ENCODE data around the gene ARHGAP5.
A peak's percentile ranks its signal among the peaks of the same experiment; 100 is the strongest.

Gene ARHGAP5

GRCh38 chr14:32200368-32201192, 123.5 kb downstream of the ARHGAP5 start:
- Histone ChIP-seq H3K4me1 (ENCODE audit: control insufficient read depth, insufficient read depth, low read length) (no peaks in the 10 kb centered on the region), H3K9ac (ENCODE audit: low read depth, low read length) (no peak overlapping the region), H3K27me3 (ENCODE audit: control insufficient read depth, insufficient read depth, low read length) (peaks cover 3% of the 10 kb centered on the region), H3K36me3 (ENCODE audit: control insufficient read depth, insufficient read depth, low read length) (no peaks in the 10 kb centered on the region), H3K9me3 (ENCODE audit: control insufficient read depth, insufficient read depth, low read length) (no peaks in the 10 kb centered on the region), H3K4me3 (ENCODE audit: low read depth, low read length) (peak overlapping the region; percentile 94)

DNA sequence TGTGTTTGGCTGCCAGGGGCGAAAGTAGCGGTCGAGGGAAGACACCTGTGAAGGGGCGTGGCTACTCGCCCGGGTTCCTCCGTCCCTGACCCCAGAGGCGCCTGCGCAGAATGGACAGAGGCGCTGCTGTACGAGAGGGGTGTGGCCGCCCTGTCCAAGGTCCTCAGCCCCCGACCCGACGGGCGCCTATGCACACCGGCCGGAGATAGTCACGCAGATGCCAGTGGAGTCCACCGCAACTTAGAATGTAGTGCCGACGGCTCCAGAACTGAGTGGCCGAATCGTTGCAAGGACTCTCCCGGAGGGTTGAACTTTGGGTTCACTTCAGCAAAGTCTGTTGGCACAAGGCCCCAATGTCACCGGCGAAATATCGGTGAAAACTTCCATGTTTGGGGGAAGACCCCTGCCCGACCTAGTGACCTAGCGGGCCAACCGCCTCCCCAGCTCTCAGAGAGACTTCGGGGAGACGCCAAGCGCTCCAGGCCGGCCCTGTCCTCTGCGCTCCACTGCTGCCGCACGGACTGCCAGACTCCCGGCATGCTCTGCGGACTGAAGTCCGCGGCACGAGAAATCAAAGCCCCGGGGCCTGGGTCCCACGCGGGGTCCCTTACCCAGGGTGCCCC, 124.2 kb downstream of the ARHGAP5 start:
- Histone ChIP-seq H3K9ac (ENCODE audit: low read depth, low read length) (peak overlapping the region; percentile 18), H3K4me3 (ENCODE audit: low read depth, low read length) (peak overlapping the region; percentile 94), H3K9me3 (ENCODE audit: control insufficient read depth, insufficient read depth, low read length) (no peaks in the 10 kb centered on the region), H3K36me3 (ENCODE audit: control insufficient read depth, insufficient read depth, low read length) (no peaks in the 10 kb centered on the region), H3K4me1 (ENCODE audit: control insufficient read depth, insufficient read depth, low read length) (no peaks in the 10 kb centered on the region), H3K27me3 (ENCODE audit: control insufficient read depth, insufficient read depth, low read length) (peaks cover 3% of the 10 kb centered on the region)

DNA sequence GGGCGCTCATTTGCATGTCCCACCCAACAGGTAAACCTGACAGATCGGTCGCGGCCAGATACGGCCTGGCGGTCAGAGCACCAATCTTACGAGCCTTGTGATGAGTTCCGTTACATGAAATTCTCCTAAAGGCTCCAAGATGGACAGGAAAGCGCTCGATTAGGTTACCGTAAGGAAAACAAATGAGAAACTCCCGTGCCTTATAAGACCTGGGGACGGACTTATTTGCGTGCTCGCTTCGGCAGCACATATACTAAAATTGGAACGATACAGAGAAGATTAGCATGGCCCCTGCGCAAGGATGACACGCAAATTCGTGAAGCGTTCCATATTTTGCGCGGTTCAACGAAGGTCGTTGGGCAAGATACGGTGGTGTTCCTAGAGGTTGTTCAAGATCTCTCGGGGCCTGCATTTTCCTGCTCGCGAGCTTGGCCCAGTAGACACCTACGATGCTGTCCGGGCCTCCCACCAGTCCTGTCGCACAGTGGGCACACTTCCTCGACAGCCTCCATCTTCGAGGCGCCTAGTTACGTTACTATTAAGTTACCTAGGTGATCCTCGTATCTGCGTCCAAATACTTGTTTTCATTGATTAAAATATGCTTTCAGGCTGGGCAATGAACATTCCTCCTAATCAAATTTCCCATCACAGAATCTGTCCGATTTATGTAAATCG, 124.8 kb downstream of the ARHGAP5 start, which contains the start of gene RNU6-7:
TSS of gene RNU6-7 (plus strand) at position 230 of the 675 bp plus-strand sequence.
- H3K27me3 ChIP-seq (ENCODE audit: control insufficient read depth, insufficient read depth, low read length): peaks cover 3% of the 10 kb centered on the region
- H3K36me3 ChIP-seq (ENCODE audit: control insufficient read depth, insufficient read depth, low read length): no peaks in the 10 kb centered on the region
- no peaks in the 10 kb centered on the region for H3K9me3 ChIP-seq (ENCODE audit: control insufficient read depth, insufficient read depth, low read length)
- peak within 1 kb of the TSS; percentile 18 for H3K9ac ChIP-seq (ENCODE audit: low read depth, low read length)
- peak within 1 kb of the TSS; percentile 94 for H3K4me3 ChIP-seq (ENCODE audit: low read depth, low read length)
- H3K4me1 ChIP-seq (ENCODE audit: control insufficient read depth, insufficient read depth, low read length): no peaks in the 10 kb centered on the region

DNA sequence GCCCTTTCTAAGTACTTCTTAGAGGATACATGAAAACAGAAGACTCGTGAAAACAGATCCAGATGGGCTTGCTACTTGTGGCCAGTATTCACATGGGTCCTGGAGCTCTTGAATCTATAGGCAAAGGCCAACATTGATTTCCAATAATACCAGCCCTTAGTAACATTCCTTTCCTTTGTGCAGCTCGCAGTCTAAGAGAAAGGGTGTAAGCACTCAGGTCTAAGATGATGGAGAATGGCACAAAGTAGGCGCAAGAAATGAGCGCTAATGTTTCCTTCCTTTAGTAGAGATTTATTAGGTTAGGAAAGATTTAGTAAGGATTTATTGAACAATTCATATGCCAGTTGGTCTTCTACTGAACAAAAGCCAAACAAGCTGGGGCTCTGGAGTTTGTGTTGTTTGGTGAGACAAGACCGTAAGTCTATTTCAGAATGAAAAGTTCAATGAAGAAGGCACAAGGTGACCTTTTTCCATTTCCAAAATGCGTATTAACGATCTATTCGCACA, 125.4 kb downstream of the ARHGAP5 start:
- Histone ChIP-seq H3K9me3 (ENCODE audit: control insufficient read depth, insufficient read depth, low read length) (no peaks in the 10 kb centered on the region), H3K4me1 (ENCODE audit: control insufficient read depth, insufficient read depth, low read length) (no peaks in the 10 kb centered on the region), H3K27me3 (ENCODE audit: control insufficient read depth, insufficient read depth, low read length) (peaks cover 3% of the 10 kb centered on the region), H3K9ac (ENCODE audit: low read depth, low read length) (no peak overlapping the region), H3K4me3 (ENCODE audit: low read depth, low read length) (peak overlapping the region; percentile 94), H3K36me3 (ENCODE audit: control insufficient read depth, insufficient read depth, low read length) (no peaks in the 10 kb centered on the region)

DNA sequence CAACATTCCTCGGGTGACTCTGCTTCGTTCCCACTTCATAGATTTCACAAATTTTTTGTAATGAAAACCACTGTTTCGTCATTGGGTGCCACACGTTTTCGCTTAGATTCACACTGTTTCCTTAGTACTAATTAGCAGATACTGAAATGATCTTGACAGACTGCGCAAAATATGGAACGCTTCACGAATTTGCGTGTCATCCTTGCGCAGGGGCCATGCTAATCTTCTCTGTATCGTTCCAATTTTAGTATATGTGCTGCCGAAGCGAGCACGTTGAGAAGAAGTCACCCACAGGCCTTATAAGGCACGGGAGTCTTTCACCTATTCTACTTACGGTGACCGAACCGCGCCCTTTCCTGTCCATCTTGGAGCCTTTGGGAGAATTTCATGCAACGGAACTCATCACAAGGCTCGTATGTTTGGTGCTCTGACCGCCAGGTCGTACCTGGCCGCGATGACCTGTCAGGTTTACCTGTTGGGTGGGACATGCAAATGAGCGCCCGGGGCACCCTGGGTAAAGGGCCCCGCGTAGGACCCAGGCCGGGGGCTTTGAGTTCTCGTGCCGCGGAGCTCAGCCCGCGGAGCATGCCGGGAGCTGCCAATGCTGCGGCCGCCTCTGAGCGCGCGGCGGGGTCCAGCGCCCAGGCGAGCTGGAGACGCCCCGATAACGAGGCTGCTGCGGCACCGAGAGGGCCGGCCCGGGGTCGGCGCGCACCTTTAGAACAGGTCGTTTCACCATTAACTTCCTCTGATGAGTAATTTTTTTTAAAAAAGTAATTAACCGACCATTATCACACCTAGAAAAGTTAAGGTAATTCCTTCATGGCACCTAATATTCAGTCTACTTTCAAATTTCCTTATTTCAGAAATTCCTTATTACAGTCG, 126.1 kb downstream of the ARHGAP5 start, which contains the start of gene RNU6-8:
TSS of gene RNU6-8 (minus strand) at position 272 of the 885 bp plus-strand sequence.
- peaks cover 3% of the 10 kb centered on the region for H3K27me3 ChIP-seq (ENCODE audit: control insufficient read depth, insufficient read depth, low read length)
- peak within 1 kb of the TSS; percentile 94 for H3K4me3 ChIP-seq (ENCODE audit: low read depth, low read length)
- H3K4me1 ChIP-seq (ENCODE audit: control insufficient read depth, insufficient read depth, low read length): no peaks in the 10 kb centered on the region
- peak within 1 kb of the TSS; percentile 92 for H3K9ac ChIP-seq (ENCODE audit: low read depth, low read length)
- H3K36me3 ChIP-seq (ENCODE audit: control insufficient read depth, insufficient read depth, low read length): no peaks in the 10 kb centered on the region
- H3K9me3 ChIP-seq (ENCODE audit: control insufficient read depth, insufficient read depth, low read length): no peaks in the 10 kb centered on the region

DNA sequence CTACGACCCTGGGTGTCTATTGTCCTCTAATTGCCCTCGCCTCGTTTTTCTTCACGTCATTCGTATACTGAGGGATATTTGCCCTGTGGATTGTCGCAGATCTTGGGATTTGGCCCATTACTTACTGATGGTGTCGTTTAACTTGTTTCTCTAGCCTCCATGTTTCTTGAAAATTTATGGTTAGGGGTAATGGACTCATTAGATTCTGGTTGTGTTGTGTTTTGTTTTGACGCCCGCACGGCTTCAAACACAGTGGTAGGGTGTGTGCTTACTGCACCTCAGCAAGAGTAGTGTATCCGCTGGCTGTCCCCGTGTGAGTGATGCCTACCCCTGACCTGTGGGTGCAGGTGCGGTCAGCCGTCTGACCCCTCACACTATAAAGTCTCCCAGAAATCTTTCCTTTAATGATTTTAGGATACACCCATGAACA, 126.8 kb downstream of the ARHGAP5 start:
- Histone ChIP-seq H3K9ac (ENCODE audit: low read depth, low read length) (peak overlapping the region; percentile 38), H3K9me3 (ENCODE audit: control insufficient read depth, insufficient read depth, low read length) (no peaks in the 10 kb centered on the region), H3K27me3 (ENCODE audit: control insufficient read depth, insufficient read depth, low read length) (peaks cover 3% of the 10 kb centered on the region), H3K36me3 (ENCODE audit: control insufficient read depth, insufficient read depth, low read length) (no peaks in the 10 kb centered on the region), H3K4me1 (ENCODE audit: control insufficient read depth, insufficient read depth, low read length) (no peaks in the 10 kb centered on the region), H3K4me3 (ENCODE audit: low read depth, low read length) (peak overlapping the region; percentile 94)

DNA sequence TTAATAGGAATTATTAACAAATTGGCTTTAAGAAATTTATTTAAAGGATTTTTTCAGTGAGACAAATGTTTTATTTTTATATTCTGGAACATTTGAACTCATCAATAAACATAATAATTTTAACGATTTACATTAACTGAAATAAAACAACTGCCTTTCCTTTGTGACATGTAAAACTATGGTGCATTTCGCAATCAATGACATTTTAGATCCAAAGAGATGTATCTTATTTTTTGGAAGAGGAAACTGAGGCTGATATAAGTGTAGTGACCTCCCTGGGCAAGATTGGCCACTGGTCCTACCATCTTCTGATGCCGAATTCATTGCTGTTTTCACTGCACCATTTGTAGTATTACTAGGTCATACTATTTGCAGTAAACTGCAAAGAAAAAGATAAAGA, 128.4 kb downstream of the ARHGAP5 start:
- H3K4me1 ChIP-seq (ENCODE audit: control insufficient read depth, insufficient read depth, low read length): no peaks in the 10 kb centered on the region
- no peaks in the 10 kb centered on the region for H3K9me3 ChIP-seq (ENCODE audit: control insufficient read depth, insufficient read depth, low read length)
- no peak overlapping the region for H3K4me3 ChIP-seq (ENCODE audit: low read depth, low read length)
- no peaks in the 10 kb centered on the region for H3K36me3 ChIP-seq (ENCODE audit: control insufficient read depth, insufficient read depth, low read length)
- peaks cover 3% of the 10 kb centered on the region for H3K27me3 ChIP-seq (ENCODE audit: control insufficient read depth, insufficient read depth, low read length)
- no peak overlapping the region for H3K9ac ChIP-seq (ENCODE audit: low read depth, low read length)

DNA sequence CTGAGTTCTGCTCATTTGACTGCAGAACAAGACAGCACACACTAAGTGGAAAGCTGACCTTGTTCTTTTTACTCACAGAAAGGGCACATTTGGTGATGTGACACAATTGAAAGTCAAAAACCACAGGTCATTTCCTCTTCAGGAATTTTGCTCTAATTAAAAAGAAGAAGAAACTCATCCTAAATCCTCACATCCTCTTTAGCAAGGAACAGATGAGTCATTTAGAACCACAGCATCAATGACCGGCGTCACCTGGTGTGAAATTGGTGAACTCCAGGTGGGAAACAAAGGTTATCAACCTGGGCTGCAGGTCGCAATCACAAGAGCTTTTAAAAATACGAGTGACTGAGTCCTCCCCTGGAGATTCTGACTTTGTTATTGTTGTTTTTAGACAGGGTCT, 128.9 kb downstream of the ARHGAP5 start:
- Histone ChIP-seq H3K9ac (ENCODE audit: low read depth, low read length) (no peak overlapping the region), H3K4me1 (ENCODE audit: control insufficient read depth, insufficient read depth, low read length) (no peaks in the 10 kb centered on the region), H3K27me3 (ENCODE audit: control insufficient read depth, insufficient read depth, low read length) (peaks cover 3% of the 10 kb centered on the region), H3K4me3 (ENCODE audit: low read depth, low read length) (no peak overlapping the region), H3K9me3 (ENCODE audit: control insufficient read depth, insufficient read depth, low read length) (no peaks in the 10 kb centered on the region), H3K36me3 (ENCODE audit: control insufficient read depth, insufficient read depth, low read length) (no peaks in the 10 kb centered on the region)

DNA sequence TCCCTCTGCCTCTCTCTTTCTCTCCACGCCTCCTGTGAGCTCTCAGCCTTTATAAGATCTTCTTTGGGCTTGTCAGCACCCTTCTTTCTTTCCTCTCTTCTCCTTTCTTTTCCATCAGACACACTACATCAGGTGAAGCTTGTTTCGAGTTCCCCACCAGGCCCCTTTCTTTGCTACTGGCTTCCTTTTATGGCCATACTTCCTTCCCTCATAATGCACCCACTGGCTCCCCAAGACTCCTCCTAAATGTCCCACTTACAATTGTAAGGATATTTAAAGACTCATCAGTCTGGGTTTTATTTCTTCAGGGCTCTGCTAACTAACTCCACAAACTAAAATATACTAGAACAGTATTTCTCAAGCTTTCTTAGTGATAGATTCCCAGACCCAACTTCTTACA, 129.4 kb downstream of the ARHGAP5 start:
- Histone ChIP-seq H3K4me3 (ENCODE audit: low read depth, low read length) (no peak overlapping the region), H3K36me3 (ENCODE audit: control insufficient read depth, insufficient read depth, low read length) (no peaks in the 10 kb centered on the region), H3K27me3 (ENCODE audit: control insufficient read depth, insufficient read depth, low read length) (peaks cover 3% of the 10 kb centered on the region), H3K4me1 (ENCODE audit: control insufficient read depth, insufficient read depth, low read length) (no peaks in the 10 kb centered on the region), H3K9ac (ENCODE audit: low read depth, low read length) (no peak overlapping the region), H3K9me3 (ENCODE audit: control insufficient read depth, insufficient read depth, low read length) (no peaks in the 10 kb centered on the region)

- no peak overlapping the region for H3K9ac ChIP-seq (ENCODE audit: low read depth, low read length)
- H3K9me3 ChIP-seq (ENCODE audit: control insufficient read depth, insufficient read depth, low read length): no peaks in the 10 kb centered on the region
- H3K36me3 ChIP-seq (ENCODE audit: control insufficient read depth, insufficient read depth, low read length): no peaks in the 10 kb centered on the region
- no peaks in the 10 kb centered on the region for H3K4me1 ChIP-seq (ENCODE audit: control insufficient read depth, insufficient read depth, low read length)
- no peak overlapping the region for H3K4me3 ChIP-seq (ENCODE audit: low read depth, low read length)
- H3K27me3 ChIP-seq (ENCODE audit: control insufficient read depth, insufficient read depth, low read length): no peaks in the 10 kb centered on the region
Measured at GRCh38 chr14:32208490-32208889, 131.4 kb downstream of the ARHGAP5 start.
